ENCODE results near the gene ZNF628. TPM values are rescaled to one million over a fixed set of nuclear protein-coding genes. Genes with fewer than 3 reads are reported as not detected.

ZNF628 gene
- total and polyA plus RNA-seq, 9 donors, result 3.8 to 18.4 (median 8.7) TPM; not detected in 1

DNA sequence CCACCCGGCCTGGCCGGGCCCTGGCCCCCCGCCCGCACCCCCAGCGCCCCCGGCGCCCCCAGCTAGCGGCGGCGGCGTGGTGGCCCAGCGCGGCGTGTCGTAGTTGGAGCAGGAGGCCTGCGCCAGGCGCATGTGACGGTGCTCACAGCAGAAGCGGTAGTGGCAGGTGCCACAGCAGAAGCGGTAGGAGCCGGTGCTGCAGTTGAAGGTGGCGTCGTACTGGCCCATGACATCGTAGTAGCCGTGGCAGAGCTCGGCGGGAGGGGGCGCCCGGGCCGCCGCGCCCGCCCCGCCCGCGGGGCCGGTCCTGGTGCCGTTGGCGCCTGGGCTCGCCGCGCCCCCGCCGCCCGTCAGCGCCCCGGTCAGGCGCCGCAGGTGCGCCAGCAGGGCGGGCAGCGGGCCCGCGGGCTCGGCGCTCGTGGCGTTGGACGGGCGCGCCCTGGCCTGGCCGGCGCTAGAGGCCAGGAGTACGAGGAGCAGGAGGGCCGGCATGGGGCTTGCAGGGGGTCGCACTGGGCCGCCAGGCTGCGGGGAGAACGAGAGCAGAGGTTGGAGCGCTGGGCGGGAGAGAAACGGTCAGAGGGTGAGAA is 34.0 kb upstream of the ZNF628 start:
- Histone ChIP-seq H3K27ac (no peak overlapping the region), H3K9me3 (no peaks in the 10 kb centered on the region), H3K4me3 (no peak overlapping the region), H3K36me3 (no peaks in the 10 kb centered on the region), H3K4me1 (ENCODE audit: insufficient read depth) (no peaks in the 10 kb centered on the region), H3K27me3 (no peaks in the 10 kb centered on the region)
- intact Hi-C loops (cut with DNase I), result no loop called here
- 1 to 2% (median 1%) methylated on average over 45 to 72 of the region's 72 CpGs for WGBS, 3 donors
- no peak for TF ChIP-seq CTCF (IDR thresholded peaks at IDR 0.05)
- TF ChIP-seq POLR2A (IDR thresholded peaks at IDR 0.05), result no peak
- no peak for TF ChIP-seq EP300 (IDR thresholded peaks at IDR 0.05)
- DNase-seq, result no peak

GRCh38 chr19:55443045-55443823 is 33.2 kb upstream of the ZNF628 start, which contains the start of gene SHISA7:
Gene SHISA7, minus strand, starts transcription at chr19:55443300. Its CDS starts 437 bp downstream, at chr19:55442863.
- DNase-seq, result no peak
- intact Hi-C loops (cut with DNase I), result no loop called here
- H3K4me1 ChIP-seq (ENCODE audit: insufficient read depth), result no peaks in the 10 kb centered on the region
- TF ChIP-seq CTCF (IDR thresholded peaks at IDR 0.05) (no peak), EP300 (IDR thresholded peaks at IDR 0.05) (no peak), POLR2A (IDR thresholded peaks at IDR 0.05) (no peak)
- H3K4me3 ChIP-seq, result no peak within 1 kb of the TSS
- no peak within 1 kb of the TSS for H3K27ac ChIP-seq
- WGBS, 3 donors, result 1 to 2% (median 1%) methylated on average over 43 of the region's 43 CpGs
- no peaks in the 10 kb centered on the region for H3K9me3 ChIP-seq
- H3K27me3 ChIP-seq, result no peaks in the 10 kb centered on the region
- H3K36me3 ChIP-seq, result no peaks in the 10 kb centered on the region

GRCh38 chr19:55443824-55444480 is 32.5 kb upstream of the ZNF628 start:
- intact Hi-C loops (cut with DNase I), result no loop called here
- no peaks in the 10 kb centered on the region for H3K27me3 ChIP-seq
- WGBS, 3 donors, result 25 to 37% (median 29%) methylated on average over 18 of the region's 18 CpGs

More at GRCh38 chr19:55443824-55444480, 32.5 kb upstream of the ZNF628 start:
- no peaks in the 10 kb centered on the region for H3K4me1 ChIP-seq (ENCODE audit: insufficient read depth)
- H3K36me3 ChIP-seq, result no peaks in the 10 kb centered on the region
- no peak overlapping the region for H3K27ac ChIP-seq
- TF ChIP-seq CTCF (IDR thresholded peaks at IDR 0.05), result no peak
- no peak for TF ChIP-seq POLR2A (IDR thresholded peaks at IDR 0.05)
- TF ChIP-seq EP300 (IDR thresholded peaks at IDR 0.05), result no peak
- no peak for DNase-seq
- no peaks in the 10 kb centered on the region for H3K9me3 ChIP-seq
- H3K4me3 ChIP-seq, result no peak overlapping the region

Measured in ovary (tissue), 9 donors.